NCI-H146 (cell line): ENCODE data around the gene SCAND1.

Experiments
- DNase-seq: peaks from one replicate; lab custom pipeline; 2025; lab: John Stamatoyannopoulos, UW

Gene SCAND1

DNA sequence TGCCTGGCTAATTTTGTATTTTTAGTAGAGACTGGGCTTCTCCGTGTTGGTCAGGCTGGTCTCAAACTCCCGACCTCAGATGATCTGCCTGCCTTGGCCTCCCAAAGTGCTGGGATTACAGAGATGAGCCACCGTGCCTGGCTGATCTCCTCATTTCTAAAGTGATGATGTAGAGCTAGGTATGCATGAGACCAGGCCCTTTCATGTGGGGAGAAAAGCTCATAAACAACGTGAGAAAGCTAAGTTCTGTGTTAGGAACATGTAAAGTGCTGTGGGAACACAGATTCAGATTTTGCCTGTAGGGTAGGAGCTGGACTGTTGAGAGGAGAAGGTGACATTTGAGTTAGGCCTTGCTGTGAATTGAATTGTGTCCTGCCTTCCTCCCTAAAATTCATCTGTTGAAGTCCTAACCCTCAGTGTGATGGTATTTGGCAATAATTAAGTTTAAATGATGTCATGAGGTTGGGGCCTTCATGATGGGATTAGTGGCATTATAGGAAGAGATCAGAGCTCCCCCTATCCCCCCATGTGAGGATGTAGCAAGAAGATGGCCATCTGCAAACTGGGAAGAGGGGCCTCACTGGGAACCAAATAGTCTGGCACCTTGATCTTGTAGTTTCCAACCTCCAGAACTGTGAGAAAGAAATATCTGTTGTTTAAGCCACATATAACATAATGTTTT lies 49.2 kb downstream of the SCAND1 start:
- no peak for DNase-seq

- no peak for DNase-seq
These were observed 50.5 kb downstream of the SCAND1 start for GRCh38 chr20:35903843-35904242.
